ENCODE data around the gene ARHGEF2. TPM values are rescaled to one million over a fixed set of nuclear protein-coding genes. Genes with fewer than 3 reads are reported as not detected.

Gene ARHGEF2
- total and polyA plus RNA-seq, 2 of the 13 experiments (the other 11 are each of a cell fraction or from before 2014, with no cell fraction given) = 16.1 to 32.1 TPM

GRCh38 chr1:156001021-156001661 is 22.8 kb upstream of the ARHGEF2 start (continued):
- TF ChIP-seq ZFY (CRISPR knock-in tag; IDR thresholded peaks at IDR 0.05) (peak; percentile 48; the same call in 1 of the 2 replicates), MAZ (IDR thresholded peaks at IDR 0.05; ENCODE audit: borderline replicate concordance, low read depth, low read length) (no peak), MAZ (CRISPR knock-in tag; IDR thresholded peaks at IDR 0.05; ENCODE audit: low read depth) (no peak), ZNF891 (CRISPR knock-in tag; IDR thresholded peaks at IDR 0.05) (no peak), ZFX (CRISPR knock-in tag; IDR thresholded peaks at IDR 0.05; ENCODE audit: low read depth) (peak; percentile 46; the same call in 1 of the 2 replicates), U2AF1 (optimal IDR thresholded peaks at IDR 0.05; ENCODE audit: low read depth, low read length) (no peak), HNF4G (IDR thresholded peaks at IDR 0.05; ENCODE audit: borderline replicate concordance, low read depth, low read length) (no peak), HNF4G (CRISPR knock-in tag; IDR thresholded peaks at IDR 0.05; ENCODE audit: borderline replicate concordance, low read depth) (no peak), EEA1 (CRISPR knock-in tag; IDR thresholded peaks at IDR 0.05; ENCODE audit: borderline replicate concordance) (no peak), RXRB (CRISPR knock-in tag; IDR thresholded peaks at IDR 0.05; ENCODE audit: borderline replicate concordance) (peak; percentile 17; the same call in 1 of the 2 replicates), ZFP36 (IDR thresholded peaks at IDR 0.05; ENCODE audit: borderline replicate concordance, low read depth, low read length, partially characterized antibody) (no peak), TGIF2 (CRISPR knock-in tag; IDR thresholded peaks at IDR 0.05) (no peak), POGZ (CRISPR knock-in tag; IDR thresholded peaks at IDR 0.05) (no peak), NFKB2 (CRISPR knock-in tag; IDR thresholded peaks at IDR 0.05; ENCODE audit: borderline replicate concordance) (no peak), CCDC6 (CRISPR knock-in tag; IDR thresholded peaks at IDR 0.05) (no peak), ERF (CRISPR knock-in tag; IDR thresholded peaks at IDR 0.05) (peak; percentile 9; the same call in 1 of the 2 replicates), ZNF792 (CRISPR knock-in tag; IDR thresholded peaks at IDR 0.05) (no peak), SCMH1 (CRISPR knock-in tag; IDR thresholded peaks at IDR 0.05; ENCODE audit: borderline replicate concordance) (no peak), ZBTB38 (CRISPR knock-in tag; IDR thresholded peaks at IDR 0.05) (no peak), MTF2 (CRISPR knock-in tag; IDR thresholded peaks at IDR 0.05; ENCODE audit: borderline replicate concordance) (no peak), ZBTB44 (CRISPR knock-in tag; IDR thresholded peaks at IDR 0.05) (no peak), USF2 (IDR thresholded peaks at IDR 0.05; ENCODE audit: low read depth, low read length) (no peak), USF2 (CRISPR knock-in tag; IDR thresholded peaks at IDR 0.05; ENCODE audit: borderline replicate concordance) (no peak), MXD1 (CRISPR knock-in tag; IDR thresholded peaks at IDR 0.05) (no peak), RBFOX2 (IDR thresholded peaks at IDR 0.05; ENCODE audit: low read depth, low read length) (no peak), SMAD3 (CRISPR knock-in tag; IDR thresholded peaks at IDR 0.05) (no peak), NR2C2 (CRISPR knock-in tag; IDR thresholded peaks at IDR 0.05; ENCODE audit: borderline replicate concordance) (no peak), ZNF432 (CRISPR knock-in tag; IDR thresholded peaks at IDR 0.05; ENCODE audit: borderline replicate concordance) (no peak), ZSCAN22 (CRISPR knock-in tag; IDR thresholded peaks at IDR 0.05) (no peak)

Data from HepG2 (cell line).